Neural cell (in vitro differentiated cells): ENCODE measurements around the gene ZC3H6. TPM values are rescaled to one million over a fixed set of nuclear protein-coding genes. Genes with fewer than 3 reads are reported as not detected.
A peak's percentile ranks its signal among the peaks of the same experiment; 100 is the strongest.
"Not testable (repeated sequence)": the region's sequence is repeated elsewhere in the genome, so short reads cannot be mapped to it uniquely, and the experiment has no call there.

Experiments
- H2AFZ ChIP-seq: fragments of 200-600, 300-800 bp; sonication (generic), shearing (Covaris generic); 2 replicates; pipeline ENCODE4 v1.6.0; 2014; ENCODE audit warnings: low read depth, mild to moderate bottlenecking, antibody characterized with exemption, low read length, moderate library complexity
- H3F3A ChIP-seq: fragments of 200-600 bp; shearing (Covaris generic); 2 replicates; pipeline ENCODE4 v1.6.1; 2016; ENCODE audit warnings: mild to moderate bottlenecking, moderate library complexity, mixed read lengths, antibody characterized with exemption, low read length; ENCODE audit not compliant: insufficient read depth, poor library complexity, severe bottlenecking
- H3K27ac ChIP-seq: fragments of 200-600, 300-800 bp; sonication (generic), shearing (Covaris generic); 2 replicates; pipeline ENCODE4 v1.5.1; 2014; ENCODE audit warnings: mild to moderate bottlenecking, low read length, moderate library complexity
- H3K27me3 ChIP-seq: fragments of 300-800, 200-600 bp; sonication (generic), shearing (Covaris generic); 2 replicates; pipeline ENCODE4 v1.6.0; 2014; ENCODE audit warnings: mild to moderate bottlenecking, low read depth, low read length, moderate library complexity; ENCODE audit not compliant: insufficient read depth
- H3K36me3 ChIP-seq: fragments of 300-800, 200-600 bp; sonication (generic), shearing (Covaris generic); 2 replicates; pipeline ENCODE4 v1.5.1; 2014; ENCODE audit warnings: mild to moderate bottlenecking, antibody characterized with exemption, low read length, moderate library complexity; ENCODE audit not compliant: insufficient read depth
- H3K4me2 ChIP-seq: fragments of 300-800, 200-600 bp; sonication (generic), shearing (Covaris generic); 2 replicates; pipeline ENCODE4 v1.6.0; 2014; ENCODE audit warnings: mild to moderate bottlenecking, low read length
- H3K4me3 ChIP-seq: fragments of 300-800, 200-600 bp; sonication (generic), shearing (Covaris generic); 2 replicates; pipeline ENCODE4 v1.5.1; 2014; ENCODE audit warnings: mild to moderate bottlenecking, low read length, moderate library complexity
- H3K79me2 ChIP-seq: fragments of 200-600 bp; shearing (Covaris generic); replicated peaks from 2 replicates; pipeline ENCODE4 v1.6.0; 2014; ENCODE audit warnings: mild to moderate bottlenecking, low read length, moderate library complexity; ENCODE audit not compliant: insufficient read depth
- H3K9ac ChIP-seq: fragments of 300-800, 200-600 bp; sonication (generic), shearing (Covaris generic); 2 replicates; pipeline ENCODE4 v1.6.1; 2016; ENCODE audit warnings: mild to moderate bottlenecking, low read length, mixed read lengths
- H3K9me2 ChIP-seq: fragments of 200-600 bp; shearing (Covaris generic); 2 replicates; pipeline ENCODE4 v1.6.1; 2016; ENCODE audit warnings: mild to moderate bottlenecking, low read length, mixed read lengths; ENCODE audit not compliant: insufficient read depth
- H3K9me3 ChIP-seq: fragments of 200-600, 300-800 bp; sonication (generic), shearing (Covaris generic); 2 replicates; pipeline ENCODE4 v1.6.1; 2016; ENCODE audit warnings: mild to moderate bottlenecking, mixed run types, low read length, moderate library complexity, mixed read lengths
- H4K20me1 ChIP-seq: fragments of 200-600 bp; shearing (Covaris generic); 2 replicates; pipeline ENCODE4 v1.6.1; 2016; ENCODE audit warnings: mild to moderate bottlenecking, mixed run types; ENCODE audit not compliant: insufficient read depth
- CTCF ChIP-seq: fragments of 450-650 bp; IDR thresholded peaks from 2 replicates; pipeline ENCODE4 v1.5.1; 2014; ENCODE audit warnings: antibody characterized with exemption, mild to moderate bottlenecking, moderate library complexity; ENCODE audit not compliant: poor library complexity, severe bottlenecking
- EP300 ChIP-seq: fragments of 450-650 bp; conservative IDR thresholded peaks from 2 replicates; pipeline ENCODE4 v1.6.1; 2014; ENCODE audit warnings: antibody characterized with exemption, mild to moderate bottlenecking, moderate library complexity; ENCODE audit not compliant: poor library complexity, severe bottlenecking
- EZH2 ChIP-seq: fragments of 200-600, 300-800 bp; shearing (Covaris generic), sonication (generic); IDR thresholded peaks from 2 replicates; pipeline ENCODE4 v1.6.1; 2014; ENCODE audit warnings: antibody characterized with exemption, low read length, borderline replicate concordance, mild to moderate bottlenecking; ENCODE audit not compliant: insufficient read depth, poor library complexity, severe bottlenecking
- MXI1 ChIP-seq: fragments of 450-650 bp; conservative IDR thresholded peaks from 2 replicates; pipeline ENCODE4 v1.6.1; 2014; ENCODE audit warnings: antibody characterized with exemption, mild to moderate bottlenecking; ENCODE audit not compliant: poor library complexity, severe bottlenecking
- POLR2AphosphoS5 ChIP-seq: IDR thresholded peaks from 2 replicates; pipeline ENCODE4 v1.6.1; 2012
- RAD21 ChIP-seq: fragments of 450-650 bp; conservative IDR thresholded peaks from 2 replicates; pipeline ENCODE4 v1.6.1; 2014; ENCODE audit warnings: antibody characterized with exemption, mild to moderate bottlenecking, moderate library complexity
- REST ChIP-seq: IDR thresholded peaks from 2 replicates; pipeline ENCODE4 v1.6.1; 2012; ENCODE audit warnings: borderline replicate concordance
- SMC3 ChIP-seq: fragments of 450-650 bp; conservative IDR thresholded peaks from 2 replicates; pipeline ENCODE4 v1.6.1; 2014; ENCODE audit warnings: antibody characterized with exemption, mild to moderate bottlenecking, moderate library complexity; ENCODE audit not compliant: poor library complexity
- TAF1 ChIP-seq: IDR thresholded peaks from 2 replicates; pipeline ENCODE4 v1.6.1; 2012; ENCODE audit warnings: low read depth
- polyA plus RNA-seq: library from polyadenylated mRNA; depleted of rRNA; stranded (reverse); fragments of >200 nt; gene quantifications from 2 replicates; pipeline ENCODE4 v1.2.3, GENCODE V29; 2014

The ZC3H6 gene
- polyA plus RNA-seq, 1 donor from 2014 or later = 6.1 TPM

GRCh38 chr2:112277596-112278220 lies 2.3 kb downstream of the ZC3H6 start:
- peak overlapping the region; percentile 94 for H3K4me3 ChIP-seq
- no peaks in the 10 kb centered on the region for H4K20me1 ChIP-seq
- H3K27ac ChIP-seq = no peak overlapping the region
- H3K9ac ChIP-seq = no peak overlapping the region
- H2AFZ ChIP-seq = no peak overlapping the region
- H3F3A ChIP-seq = no peaks in the 10 kb centered on the region
- H3K36me3 ChIP-seq = no peaks in the 10 kb centered on the region
- H3K79me2 ChIP-seq = peaks cover 4% of the 10 kb centered on the region
- H3K4me2 ChIP-seq = peak overlapping the region; percentile 77
- no peak for TF ChIP-seq TAF1
- no peak for TF ChIP-seq REST
- TF ChIP-seq CTCF = no peak
- TF ChIP-seq SMC3 = no peak
- TF ChIP-seq EP300 = no peak
- no peak for TF ChIP-seq POLR2AphosphoS5
- no peak for TF ChIP-seq RAD21
- TF ChIP-seq MXI1 = no peak
- TF ChIP-seq EZH2 = no peak
- no peaks in the 10 kb centered on the region for H3K9me3 ChIP-seq
- no peaks in the 10 kb centered on the region for H3K27me3 ChIP-seq
- no peaks in the 10 kb centered on the region for H3K9me2 ChIP-seq

- not testable (repeated sequence) for H4K20me1 ChIP-seq, H3F3A ChIP-seq, H3K9ac ChIP-seq, H3K4me2 ChIP-seq, H3K4me3 ChIP-seq, H3K79me2 ChIP-seq, H3K27ac ChIP-seq, H3K9me2 ChIP-seq, H3K9me3 ChIP-seq, H2AFZ ChIP-seq, H3K36me3 ChIP-seq, H3K27me3 ChIP-seq
These were observed 6.7 kb downstream of the ZC3H6 start for GRCh38 chr2:112282066-112282465.

- not testable (repeated sequence) for H3K79me2 ChIP-seq, H3K27ac ChIP-seq, H3K9me2 ChIP-seq, H3K9me3 ChIP-seq, H3K27me3 ChIP-seq, H4K20me1 ChIP-seq, H2AFZ ChIP-seq, H3K36me3 ChIP-seq, H3F3A ChIP-seq, H3K4me3 ChIP-seq, H3K9ac ChIP-seq, H3K4me2 ChIP-seq
These were observed 8.1 kb downstream of the ZC3H6 start for GRCh38 chr2:112283535-112283934.
